Vagina (tissue), 2 donors: Measurements from ENCODE around the gene WDTC1. TPM values are rescaled to one million over a fixed set of nuclear protein-coding genes. Genes with fewer than 3 reads are reported as not detected.

Experiments
- DNase-seq, 2 donors: peaks; one replicate each; pipeline ENCODE4 v3.0.0-alpha.2; 2017; ENCODE audit errors: extremely low spot score in 2 of 2
- H3K27ac ChIP-seq: fragments of 200-600 bp; sonication (generic); one replicate; pipeline ENCODE4 v1.5.1; 2019
- H3K27me3 ChIP-seq: fragments of 200-600 bp; sonication (generic); one replicate; pipeline ENCODE4 v1.5.1; 2019
- H3K36me3 ChIP-seq, 2 donors: fragments of 200-600 bp; sonication (generic); one replicate each; pipeline ENCODE4 v1.5.1; 2017 to 2019
- H3K4me1 ChIP-seq: fragments of 200-600 bp; sonication (generic); one replicate; pipeline ENCODE4 v1.5.1; 2019
- H3K4me3 ChIP-seq, 2 donors: fragments of 200-600 bp; sonication (generic); 1 replicate in 1 of 2; 2 replicates in 1 of 2; pipeline ENCODE4 v1.5.1; 2016 to 2019
- H3K9me3 ChIP-seq: fragments of 200-600 bp; sonication (generic); one replicate; pipeline ENCODE4 v1.5.1; 2019
- POLR2A ChIP-seq, 2 donors: fragments of 450-650 bp; IDR thresholded peaks; one replicate each; pipeline ENCODE4 v1.6.1; 2017; ENCODE audit warnings: antibody characterized with exemption in 2 of 2, mild to moderate bottlenecking in 2 of 2, moderate library complexity in 2 of 2
- POLR2AphosphoS5 ChIP-seq, 2 donors: sonication (generic); formaldehyde crosslinking; IDR thresholded peaks; one replicate each; pipeline ENCODE4 v1.9.0; 2017; ENCODE audit warnings: antibody characterized with exemption in 2 of 2, mild to moderate bottlenecking in 2 of 2, low read depth in 1 of 2; ENCODE audit not compliant: insufficient read depth in 1 of 2
- intact Hi-C: fragments of 100-400 bp; cut with DNase I; formaldehyde crosslinking; loops from one replicate; pipeline ENCODE4 v1.15.1; 2023
- total RNA-seq: library from RNA; depleted of rRNA; stranded (reverse); fragments of >200 nt; gene quantifications from one replicate; pipeline ENCODE4 v1.2.3, GENCODE V29; 2016
- TF ChIP-seq, protein P1 (sequence below), 3 experiments: fragments of 450-650 bp in 2 of 3; fragments of 200-600 bp in 1 of 3; sonication (generic) in 1 of 3; IDR thresholded peaks; one replicate each; pipeline ENCODE4 v1.5.1; 2017 to 2019; ENCODE audit warnings: antibody characterized with exemption in 3 of 3, mild to moderate bottlenecking in 2 of 3, moderate library complexity in 2 of 3

WDTC1 gene
- total RNA-seq, 1 donor from 2014 or later: 28.2 TPM

GRCh38 chr1:27298632-27299384, 64.4 kb downstream of the WDTC1 start:
- no peaks in the 10 kb centered on the region for H3K27me3 ChIP-seq
- H3K36me3 ChIP-seq: peaks cover 0 to 45% of the 10 kb centered on the region in 2 donors
- H3K27ac ChIP-seq: peak overlapping the region; percentile 90
- no peak overlapping the region for H3K4me3 ChIP-seq
- DNase-seq: no peak
- H3K4me1 ChIP-seq: peaks cover 41% of the 10 kb centered on the region
- H3K9me3 ChIP-seq: no peaks in the 10 kb centered on the region
- no peak for TF ChIP-seq POLR2AphosphoS5 (IDR thresholded peaks at IDR 0.05; ENCODE audit: insufficient read depth in 1 of 2, low read depth in 1 of 2)
- TF ChIP-seq, protein P1, sequence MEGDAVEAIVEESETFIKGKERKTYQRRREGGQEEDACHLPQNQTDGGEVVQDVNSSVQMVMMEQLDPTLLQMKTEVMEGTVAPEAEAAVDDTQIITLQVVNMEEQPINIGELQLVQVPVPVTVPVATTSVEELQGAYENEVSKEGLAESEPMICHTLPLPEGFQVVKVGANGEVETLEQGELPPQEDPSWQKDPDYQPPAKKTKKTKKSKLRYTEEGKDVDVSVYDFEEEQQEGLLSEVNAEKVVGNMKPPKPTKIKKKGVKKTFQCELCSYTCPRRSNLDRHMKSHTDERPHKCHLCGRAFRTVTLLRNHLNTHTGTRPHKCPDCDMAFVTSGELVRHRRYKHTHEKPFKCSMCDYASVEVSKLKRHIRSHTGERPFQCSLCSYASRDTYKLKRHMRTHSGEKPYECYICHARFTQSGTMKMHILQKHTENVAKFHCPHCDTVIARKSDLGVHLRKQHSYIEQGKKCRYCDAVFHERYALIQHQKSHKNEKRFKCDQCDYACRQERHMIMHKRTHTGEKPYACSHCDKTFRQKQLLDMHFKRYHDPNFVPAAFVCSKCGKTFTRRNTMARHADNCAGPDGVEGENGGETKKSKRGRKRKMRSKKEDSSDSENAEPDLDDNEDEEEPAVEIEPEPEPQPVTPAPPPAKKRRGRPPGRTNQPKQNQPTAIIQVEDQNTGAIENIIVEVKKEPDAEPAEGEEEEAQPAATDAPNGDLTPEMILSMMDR (IDR thresholded peaks at IDR 0.05): no peak
- no peak for TF ChIP-seq POLR2A (IDR thresholded peaks at IDR 0.05)
- intact Hi-C loops: no loop called here

DNA sequence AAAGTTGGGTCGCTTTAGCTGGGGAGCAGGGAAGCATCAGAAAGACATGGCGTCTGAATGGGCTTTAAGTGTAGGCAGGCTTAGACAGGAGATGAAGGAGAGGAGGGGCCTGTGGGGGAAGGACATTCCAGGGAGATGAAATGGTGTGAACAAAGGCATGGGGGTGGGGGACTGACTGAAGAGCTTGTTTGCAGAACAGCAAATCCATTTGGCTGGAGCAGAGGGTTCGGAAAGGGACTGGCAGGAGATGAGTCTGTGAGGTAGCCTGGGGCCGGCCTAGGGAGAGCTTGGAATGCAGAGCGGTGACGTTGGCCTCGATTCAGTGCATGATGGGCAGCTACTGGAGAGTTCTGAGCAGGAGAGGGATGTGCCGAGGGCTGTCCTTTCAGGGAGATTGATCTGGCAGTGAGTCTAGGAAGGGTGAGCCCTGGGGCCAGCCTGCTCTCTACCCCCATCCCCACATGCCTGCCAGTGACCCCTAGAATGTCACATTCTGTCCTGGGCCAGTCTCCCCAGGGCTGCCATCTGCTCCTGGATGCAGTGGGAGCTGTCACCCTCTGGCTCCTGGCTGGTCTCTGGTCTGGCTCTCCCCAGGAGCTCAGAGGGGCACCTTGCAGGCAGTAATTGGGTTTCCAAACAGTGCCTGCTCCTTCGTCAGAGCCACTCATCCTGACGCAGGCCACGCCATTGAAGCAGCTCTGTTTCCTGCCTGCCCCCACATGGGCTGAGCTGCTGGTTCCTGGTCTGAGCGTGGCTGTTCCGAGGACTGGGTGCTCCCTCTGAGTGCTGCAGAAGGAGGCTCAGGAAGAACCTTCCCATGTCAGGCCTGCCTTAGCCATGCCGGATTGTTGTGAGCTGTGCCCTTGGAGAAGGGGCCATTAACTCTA, 65.2 kb downstream of the WDTC1 start:
- intact Hi-C loops: loop anchor here (2.0 to 10.0 kb wide), 3 partner anchors 95 to 365 kb away; partner anchors contain the start of gene AHDC1
- Histone ChIP-seq H3K9me3 (no peaks in the 10 kb centered on the region), H3K36me3 (peaks cover 0 to 45% of the 10 kb centered on the region in 2 donors), H3K4me3 (no peak overlapping the region), H3K27me3 (no peaks in the 10 kb centered on the region), H3K4me1 (peaks cover 41% of the 10 kb centered on the region), H3K27ac (peak overlapping the region; percentile 90)
- peak in 1 of 2 donors; percentile 98 for DNase-seq
- TF ChIP-seq POLR2A (IDR thresholded peaks at IDR 0.05) (no peak), POLR2AphosphoS5 (IDR thresholded peaks at IDR 0.05; ENCODE audit: insufficient read depth in 1 of 2, low read depth in 1 of 2) (peak; percentile 50 to 57)
- TF ChIP-seq, protein P1 (IDR thresholded peaks at IDR 0.05): no peak

DNA sequence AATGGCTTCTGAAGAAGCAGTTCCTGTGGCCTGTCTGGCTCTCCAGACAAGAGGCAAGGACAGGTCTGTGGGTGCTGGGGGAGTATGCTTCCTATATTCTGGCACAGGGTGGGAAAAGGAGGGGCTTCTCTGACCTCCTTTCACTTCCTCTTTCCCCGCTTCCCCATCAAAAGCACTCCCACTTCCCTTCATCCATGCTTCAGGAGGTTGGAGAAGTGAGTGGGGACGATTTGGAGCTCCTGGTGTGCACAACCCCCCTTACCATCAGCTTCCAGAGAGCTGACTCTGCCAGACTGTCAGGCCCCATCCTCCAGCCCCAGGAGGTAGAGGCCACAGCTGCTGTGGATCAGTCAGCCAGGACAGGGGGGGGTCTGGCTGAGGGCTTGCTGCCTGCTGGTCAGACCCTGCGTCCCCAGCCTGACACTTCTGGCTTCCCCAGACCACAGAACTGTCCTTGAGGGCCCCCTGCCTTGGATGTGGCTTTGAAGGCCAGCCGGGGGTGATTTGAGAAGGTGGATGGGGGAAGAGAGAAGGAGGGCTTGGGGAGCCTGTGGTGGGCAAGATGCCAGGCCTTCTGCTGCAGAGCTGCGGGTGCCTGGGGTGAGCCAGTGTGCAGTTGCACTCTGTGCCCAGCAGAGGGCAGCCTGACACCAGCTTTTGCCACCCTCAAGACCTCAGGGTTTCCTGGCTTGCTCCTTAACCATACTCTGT, 66.1 kb downstream of the WDTC1 start:
- Histone ChIP-seq H3K4me1 (peaks cover 41% of the 10 kb centered on the region), H3K36me3 (peaks cover 0 to 48% of the 10 kb centered on the region in 2 donors), H3K27ac (peak overlapping the region; percentile 90), H3K9me3 (no peaks in the 10 kb centered on the region), H3K27me3 (no peaks in the 10 kb centered on the region), H3K4me3 (no peak overlapping the region)
- TF ChIP-seq POLR2A (IDR thresholded peaks at IDR 0.05) (no peak), POLR2AphosphoS5 (IDR thresholded peaks at IDR 0.05; ENCODE audit: insufficient read depth in 1 of 2, low read depth in 1 of 2) (peak; percentile 41 to 62)
- TF ChIP-seq, protein P1 (IDR thresholded peaks at IDR 0.05): peak; percentile 95 to 99 (median 99)
- intact Hi-C loops: loop anchor here (2.0 to 10.0 kb wide), 3 partner anchors 94 to 364 kb away; partner anchors contain the start of gene AHDC1
- DNase-seq: peak in 1 of 2 donors; percentile 93

- H3K36me3 ChIP-seq: peaks cover 0 to 51% of the 10 kb centered on the region in 2 donors
- H3K4me1 ChIP-seq: peaks cover 41% of the 10 kb centered on the region
- DNase-seq: no peak
- H3K27me3 ChIP-seq: no peaks in the 10 kb centered on the region
- intact Hi-C loops: loop anchor here (2.0 to 10.0 kb wide), 3 partner anchors 94 to 364 kb away; partner anchors contain the start of gene AHDC1
- H3K9me3 ChIP-seq: no peaks in the 10 kb centered on the region
- TF ChIP-seq POLR2A (IDR thresholded peaks at IDR 0.05) (no peak), POLR2AphosphoS5 (IDR thresholded peaks at IDR 0.05; ENCODE audit: insufficient read depth in 1 of 2, low read depth in 1 of 2) (no peak)
- TF ChIP-seq, protein P1 (IDR thresholded peaks at IDR 0.05): no peak
- H3K4me3 ChIP-seq: no peak overlapping the region
- peak overlapping the region; percentile 90 for H3K27ac ChIP-seq
Observed at GRCh38 chr1:27301052-27301422, 66.6 kb downstream of the WDTC1 start.
